NCI-H187 treated with DMSO at 0.1 percent for 48 hours (cell line): Measurements from ENCODE around the gene AIRE.

Experiments
- DNase-seq: peaks from one replicate; lab custom pipeline; 2025; lab: John Stamatoyannopoulos, UW

AIRE gene

GRCh38 chr21:44305691-44306090 is 20.0 kb downstream of the AIRE start:
- no peak for DNase-seq

DNA sequence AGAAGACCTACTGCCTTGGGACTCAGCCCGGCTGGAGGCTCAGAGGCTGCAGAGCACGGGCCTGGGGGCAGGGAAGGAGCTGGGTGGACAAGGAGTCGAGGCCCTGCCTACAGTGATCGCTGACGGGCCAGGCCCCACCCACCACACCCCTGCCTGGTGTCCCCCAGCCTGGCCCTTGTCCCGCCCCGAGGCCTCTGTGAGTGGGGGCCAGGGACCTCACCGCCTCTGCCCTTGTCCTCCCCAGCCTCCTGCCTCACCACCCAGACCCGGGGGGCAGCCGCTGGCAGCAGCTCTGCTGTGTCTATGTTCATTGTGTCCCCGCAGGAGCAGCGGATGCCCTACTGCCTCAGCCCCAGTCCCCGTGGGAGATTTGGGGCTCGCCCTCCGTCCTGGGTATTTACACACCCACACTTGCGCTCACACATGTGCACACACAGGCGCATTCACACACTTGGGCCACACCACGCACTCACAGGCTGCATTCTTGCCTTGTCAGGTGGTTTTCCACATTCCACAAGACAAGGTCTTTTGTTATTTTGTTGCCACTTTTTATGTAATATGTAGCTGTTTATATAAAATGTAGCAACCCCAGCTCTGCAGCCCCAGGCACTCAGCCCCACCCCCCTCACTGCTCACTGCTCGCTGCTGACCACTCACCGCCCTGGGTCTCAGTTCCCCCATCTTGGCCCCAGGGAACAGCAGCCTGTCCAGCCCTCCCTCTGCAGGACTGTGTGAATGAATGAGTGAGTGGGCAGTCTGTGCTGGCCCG is 21.4 kb downstream of the AIRE start:
- no peak for DNase-seq

- no peak for DNase-seq
Observed at GRCh38 chr21:44310628-44311507, 25.2 kb downstream of the AIRE start.

DNA sequence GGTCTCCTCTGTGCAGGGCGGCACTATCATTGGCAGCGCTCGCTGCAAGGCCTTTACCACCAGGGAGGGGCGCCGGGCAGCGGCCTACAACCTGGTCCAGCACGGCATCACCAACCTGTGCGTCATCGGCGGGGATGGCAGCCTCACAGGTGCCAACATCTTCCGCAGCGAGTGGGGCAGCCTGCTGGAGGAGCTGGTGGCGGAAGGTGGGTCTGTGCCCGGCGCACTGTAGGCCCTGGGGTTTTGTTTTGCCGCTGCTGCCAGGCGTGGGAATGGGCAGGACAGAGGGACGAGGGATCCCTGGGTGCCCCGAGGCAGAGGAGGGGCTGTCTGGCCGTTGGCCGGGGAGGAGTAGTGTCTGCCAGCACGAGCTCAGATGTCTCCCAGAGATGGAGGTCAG is 26.4 kb downstream of the AIRE start:
- DNase-seq: no peak

DNA sequence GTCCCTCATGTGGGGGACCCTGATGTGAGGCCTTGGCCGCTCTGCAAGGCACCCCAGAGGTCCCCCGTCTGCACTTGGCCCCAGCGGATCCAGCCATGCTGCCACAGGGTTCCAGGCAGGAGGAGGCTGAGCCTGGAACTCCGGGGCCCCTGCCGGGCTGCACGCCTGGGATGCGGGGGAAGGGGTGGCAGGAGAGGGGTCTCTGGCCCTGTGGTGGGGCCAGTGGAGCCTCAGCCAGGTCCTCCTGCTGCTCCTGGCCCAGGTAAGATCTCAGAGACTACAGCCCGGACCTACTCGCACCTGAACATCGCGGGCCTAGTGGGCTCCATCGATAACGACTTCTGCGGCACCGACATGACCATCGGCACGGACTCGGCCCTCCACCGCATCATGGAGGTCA is 27.0 kb downstream of the AIRE start:
- DNase-seq: no peak

DNA sequence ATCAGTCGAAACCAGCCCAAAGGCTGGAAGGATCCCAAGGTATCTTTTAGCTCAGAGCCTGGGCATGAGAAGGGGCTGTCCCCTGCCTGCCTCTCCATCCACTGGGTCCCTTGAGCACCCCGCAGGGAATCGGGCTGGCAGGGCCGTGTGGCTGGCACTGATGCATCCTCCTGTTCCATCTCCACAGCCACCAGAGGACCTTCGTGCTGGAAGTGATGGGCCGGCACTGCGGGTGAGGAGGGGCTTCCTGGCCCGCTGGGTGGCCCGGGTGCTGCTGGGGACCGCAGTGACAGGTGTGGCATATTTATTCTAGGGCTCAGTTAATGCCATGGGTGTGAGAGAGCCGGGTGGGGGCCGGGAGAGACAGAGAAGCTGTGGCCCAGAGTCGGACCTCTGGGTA is 27.8 kb downstream of the AIRE start:
- no peak for DNase-seq

GRCh38 chr21:44314128-44314527 is 28.5 kb downstream of the AIRE start:
- DNase-seq: no peak

DNA sequence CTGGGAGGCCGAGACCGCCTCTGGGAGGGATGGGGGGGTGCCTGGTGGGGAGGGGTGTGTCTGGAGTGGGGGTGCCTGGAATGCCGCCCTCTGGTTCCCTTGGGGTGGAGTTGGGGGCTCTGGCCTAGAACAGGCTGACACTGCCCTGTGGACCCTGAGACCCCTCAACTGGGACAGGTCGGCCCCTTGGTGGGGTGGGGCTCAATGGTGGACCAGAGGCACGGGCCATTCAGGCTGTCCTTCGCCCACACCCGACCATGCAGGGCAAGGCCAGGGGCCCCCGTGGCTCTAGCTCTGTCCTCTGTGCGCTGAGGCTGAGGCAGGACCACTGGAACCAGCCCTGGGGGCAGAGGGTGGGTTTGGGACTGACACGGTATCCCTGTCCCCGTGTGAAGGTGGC is 28.9 kb downstream of the AIRE start:
- no peak for DNase-seq

GRCh38 chr21:44315691-44316203 is 30.1 kb downstream of the AIRE start:
- no peak for DNase-seq

GRCh38 chr21:44316277-44316900 is 30.7 kb downstream of the AIRE start:
- DNase-seq: no peak

DNA sequence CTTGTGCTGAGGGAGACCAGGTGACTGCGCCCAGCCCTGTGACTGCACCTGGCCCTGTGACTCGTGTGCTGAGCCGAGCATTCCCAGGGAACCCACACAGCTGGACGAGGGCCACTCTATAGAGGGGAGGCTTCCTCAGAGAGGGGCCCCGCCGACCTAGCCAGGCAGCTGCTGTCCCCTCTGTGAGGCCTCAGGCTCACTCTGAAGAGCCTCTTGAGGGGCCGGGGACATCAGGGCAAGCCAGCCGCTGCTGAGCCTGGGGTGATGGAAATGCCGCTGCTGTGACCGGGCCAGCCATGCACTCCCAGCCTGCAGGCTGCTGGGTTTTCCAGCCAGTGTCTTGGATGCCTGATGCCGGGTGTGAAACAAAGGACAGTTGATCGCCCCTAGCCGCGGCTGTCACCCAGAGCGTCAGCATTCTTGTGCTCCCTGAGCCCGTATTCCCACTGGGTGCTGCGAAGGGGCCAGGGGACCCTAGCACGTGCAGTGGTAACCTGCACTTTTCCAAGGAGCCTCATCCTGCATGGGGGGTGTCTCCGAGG is 31.6 kb downstream of the AIRE start:
- DNase-seq: no peak

- no peak for DNase-seq
Observed at GRCh38 chr21:44317871-44318270, 32.2 kb downstream of the AIRE start.

DNA sequence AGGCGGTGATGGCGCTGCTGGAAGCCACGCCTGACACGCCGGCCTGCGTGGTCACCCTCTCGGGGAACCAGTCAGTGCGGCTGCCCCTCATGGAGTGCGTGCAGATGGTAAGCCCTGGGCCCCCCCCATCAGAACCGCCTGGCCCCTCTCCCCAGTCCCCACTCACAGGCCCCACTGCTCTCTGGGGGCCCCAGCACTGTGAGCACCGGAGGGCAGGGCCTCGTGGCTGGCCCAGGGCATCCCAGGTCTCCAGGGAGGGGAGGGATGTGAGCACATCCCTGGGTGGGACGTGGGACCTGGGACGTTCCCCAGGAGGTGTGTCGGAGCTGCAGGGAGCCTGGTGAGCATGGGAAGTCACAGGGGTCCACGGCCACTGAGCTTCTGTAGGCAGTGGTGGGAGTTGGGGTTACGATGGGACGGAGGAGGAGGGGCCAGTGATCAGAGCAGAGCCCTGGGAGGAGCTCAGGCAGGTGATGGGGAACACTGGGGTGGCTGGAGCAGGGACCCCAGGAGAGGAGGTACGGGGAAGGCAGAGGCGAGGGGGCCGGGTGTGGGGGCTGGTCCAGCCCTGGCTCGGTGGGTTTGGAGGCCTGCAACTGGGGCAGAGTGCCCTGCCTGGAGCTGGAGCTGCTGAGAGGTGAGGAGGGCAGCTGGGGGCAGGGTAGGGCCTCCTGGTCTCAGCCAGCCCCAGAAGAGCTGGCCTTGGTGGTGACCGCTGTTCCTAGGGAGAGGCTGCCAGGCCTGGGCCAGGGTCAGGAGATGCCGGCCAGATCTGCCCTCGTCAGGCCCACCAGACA is 33.0 kb downstream of the AIRE start:
- no peak for DNase-seq

DNA sequence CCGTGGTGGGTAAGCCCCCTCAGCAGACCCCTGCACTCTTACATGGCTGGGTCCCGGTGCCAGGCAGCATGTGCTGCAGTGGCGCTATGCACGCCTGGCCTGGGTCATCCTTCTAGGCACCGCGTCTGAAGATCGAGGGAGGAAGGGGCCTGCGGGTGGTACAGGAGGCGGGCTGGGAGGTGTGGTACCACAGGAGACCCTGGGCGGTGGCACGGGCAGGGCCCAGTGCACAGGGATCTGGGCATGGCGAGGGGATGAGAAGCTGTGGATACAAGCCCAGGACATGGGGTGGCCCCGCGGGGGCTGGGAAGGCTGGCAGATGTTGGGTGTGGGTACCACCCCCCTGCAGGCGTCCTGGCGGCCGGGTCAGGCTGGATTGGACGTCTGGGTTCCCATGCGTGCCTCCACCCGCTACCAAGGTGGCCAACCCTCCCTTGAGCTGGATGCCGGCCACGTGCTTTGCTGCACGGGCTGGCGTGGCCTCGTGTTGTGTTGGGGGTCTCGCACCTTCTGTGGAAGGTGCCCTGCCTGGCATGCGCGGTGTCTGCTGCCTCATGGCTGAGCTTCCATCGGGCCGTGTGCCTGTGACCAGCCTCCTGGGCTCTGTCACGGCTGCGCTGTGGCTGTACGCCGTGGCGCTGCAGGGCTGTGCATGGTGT is 33.9 kb downstream of the AIRE start:
- no peak for DNase-seq

DNA sequence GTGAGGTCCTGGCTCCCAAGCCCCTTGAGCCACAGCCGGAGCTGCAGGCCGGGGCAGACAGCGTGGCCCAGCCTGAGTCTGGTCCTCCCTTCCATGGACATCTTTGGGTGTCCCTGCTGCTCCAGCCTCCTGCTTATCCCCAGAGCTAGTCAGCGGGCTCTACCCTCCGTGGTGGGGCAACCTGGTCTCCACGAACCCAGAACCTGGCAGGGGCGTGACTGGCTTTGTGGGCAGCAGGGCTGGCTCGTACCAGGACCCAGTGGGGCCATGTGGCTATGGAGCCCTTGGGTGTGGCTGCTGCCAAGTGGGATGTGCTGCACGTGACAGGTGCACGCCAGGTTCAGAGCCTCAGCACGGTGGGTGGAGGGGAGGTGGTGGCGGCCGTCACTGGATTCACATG is 35.2 kb downstream of the AIRE start:
- no peak for DNase-seq

DNA sequence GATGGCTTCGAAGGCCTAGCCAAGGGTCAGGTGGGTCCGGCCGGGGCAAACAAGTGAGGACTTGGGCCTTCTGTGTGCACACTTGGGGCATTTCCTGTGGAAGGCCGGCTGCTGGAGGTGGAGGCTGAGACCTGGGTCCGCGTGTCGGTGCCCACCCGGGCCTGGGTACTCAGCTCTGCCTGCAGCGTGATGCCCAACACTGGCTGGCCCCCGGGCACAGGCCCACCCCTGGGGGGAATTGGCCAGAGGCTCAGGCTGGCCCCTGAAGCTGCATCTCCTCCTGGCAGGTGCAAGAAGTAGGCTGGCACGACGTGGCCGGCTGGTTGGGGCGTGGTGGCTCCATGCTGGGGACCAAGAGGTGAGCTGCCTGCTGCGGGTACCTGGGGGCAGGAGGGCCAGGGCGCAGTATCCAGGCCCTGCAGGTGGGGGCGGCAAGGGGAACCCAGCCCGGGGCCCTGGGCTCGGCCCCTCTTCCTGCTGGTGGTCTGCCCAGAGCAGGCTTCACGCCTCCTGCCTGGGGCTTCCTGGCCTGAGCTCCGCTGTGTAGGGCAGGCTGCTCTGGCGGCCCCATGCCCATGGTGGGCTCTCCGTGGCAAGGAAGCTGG is 36.3 kb downstream of the AIRE start:
- DNase-seq: no peak

GRCh38 chr21:44322621-44323325 is 37.1 kb downstream of the AIRE start:
- DNase-seq: no peak

- DNase-seq: no peak
Observed at GRCh38 chr21:44323591-44323990, 37.9 kb downstream of the AIRE start.

GRCh38 chr21:44324106-44324853 is 38.6 kb downstream of the AIRE start:
- no peak for DNase-seq

DNA sequence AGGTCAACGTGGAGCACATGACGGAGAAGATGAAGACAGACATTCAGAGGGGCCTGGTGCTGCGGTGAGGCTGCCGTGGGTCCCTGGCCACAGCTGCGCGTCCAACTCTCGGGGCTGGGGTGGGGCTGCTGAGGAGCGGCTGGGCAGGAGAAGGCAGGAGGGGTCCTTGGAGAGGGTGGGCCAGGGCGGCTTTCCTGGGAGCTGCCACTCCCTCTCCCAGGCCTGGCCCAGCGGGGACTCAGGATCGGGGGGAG is 39.1 kb downstream of the AIRE start:
- no peak for DNase-seq
